IgD-negative memory B cell (primary cell): ENCODE data around the gene CHAF1A. TPM values are rescaled to one million over a fixed set of nuclear protein-coding genes. Genes with fewer than 3 reads are reported as not detected.

Source experiments
- H3K27ac Mint-ChIP-seq, 3 donors: one replicate each; pipeline ENCODE4 v1.8.0; 2020 to 2022; ENCODE audit warnings: mild to moderate bottlenecking in 3 of 3, mixed read lengths in 3 of 3, moderate library complexity in 1 of 3
- H3K27me3 Mint-ChIP-seq: one replicate; pipeline ENCODE4 v1.8.0; 2021; ENCODE audit warnings: mixed read lengths
- H3K36me3 Mint-ChIP-seq: one replicate; pipeline ENCODE4 v1.8.0; 2020; ENCODE audit warnings: mild to moderate bottlenecking, mixed read lengths
- H3K4me1 Mint-ChIP-seq, 3 donors: one replicate each; pipeline ENCODE4 v1.8.0; 2020 to 2022; ENCODE audit warnings: mixed read lengths in 3 of 3, mild to moderate bottlenecking in 1 of 3
- H3K4me3 Mint-ChIP-seq, 4 donors: one replicate each; pipeline ENCODE4 v1.8.0; 2020 to 2022; ENCODE audit warnings: mild to moderate bottlenecking in 4 of 4, mixed read lengths in 4 of 4, moderate library complexity in 3 of 4
- H3K9me3 Mint-ChIP-seq, 3 donors: one replicate each; pipeline ENCODE4 v1.8.0; 2020 to 2021; ENCODE audit warnings: mixed read lengths in 3 of 3, mild to moderate bottlenecking in 1 of 3
- polyA plus RNA-seq: library from polyadenylated mRNA; unstranded; fragments of 300-500 nt; fragmentation: Illumina TruSeq; gene quantifications from one replicate; pipeline ENCODE4 v1.2.3, GENCODE V29; 2021

The CHAF1A gene
- polyA plus RNA-seq, 1 donor from 2014 or later, result 6.9 TPM

DNA sequence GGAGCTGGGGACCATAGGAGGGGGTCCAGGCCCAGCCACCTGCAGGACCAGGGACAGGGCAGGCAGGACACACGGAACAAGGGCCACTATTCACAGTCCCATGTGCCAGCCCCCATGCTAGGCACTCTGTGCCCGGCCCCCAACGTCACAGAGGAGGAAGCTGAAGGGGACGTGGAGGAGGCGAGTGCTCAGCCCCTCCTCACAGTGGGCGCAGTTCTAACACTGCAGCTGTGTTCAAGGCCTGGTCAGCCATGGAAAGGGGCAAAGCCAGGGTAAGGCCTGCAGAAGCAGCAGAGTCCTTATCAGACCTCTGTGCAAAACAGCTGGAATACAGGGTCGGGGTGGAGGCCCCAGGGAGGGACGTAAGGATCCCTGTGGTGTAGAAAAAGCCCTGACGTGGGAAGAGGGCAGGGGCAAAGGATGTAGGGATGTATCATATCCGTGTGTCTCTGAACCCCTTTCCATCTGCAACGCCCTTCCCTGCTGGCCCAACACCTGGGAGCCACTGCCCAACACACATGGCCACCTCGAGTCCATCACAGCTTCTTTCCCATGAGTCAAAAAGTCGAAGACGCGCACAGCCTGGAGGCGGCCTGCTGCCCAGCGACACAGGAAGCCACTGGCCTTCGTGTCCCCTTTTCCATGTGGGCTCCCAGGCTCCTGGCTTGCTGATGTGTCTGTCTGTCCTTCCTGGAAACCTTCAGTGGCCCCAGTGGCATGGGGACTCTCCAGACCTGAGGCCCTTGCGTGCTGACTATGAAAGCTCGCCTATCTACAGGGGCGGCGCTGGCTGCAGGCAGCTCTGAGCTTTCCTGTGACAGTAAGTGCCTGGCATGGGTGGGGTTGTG, 30.1 kb upstream of the CHAF1A start:
- peak overlapping the region in 2 of 4 donors; percentile 17 to 52 for H3K4me3 Mint-ChIP-seq
- no peaks in the 10 kb centered on the region for H3K36me3 Mint-ChIP-seq
- H3K4me1 Mint-ChIP-seq, result peaks cover 37 to 49% (median 40%) of the 10 kb centered on the region in 3 donors
- peak overlapping the region in 1 of 3 donors; percentile 56 for H3K27ac Mint-ChIP-seq
- H3K9me3 Mint-ChIP-seq, result no peaks in the 10 kb centered on the region
- H3K27me3 Mint-ChIP-seq, result peaks cover 2% of the 10 kb centered on the region

DNA sequence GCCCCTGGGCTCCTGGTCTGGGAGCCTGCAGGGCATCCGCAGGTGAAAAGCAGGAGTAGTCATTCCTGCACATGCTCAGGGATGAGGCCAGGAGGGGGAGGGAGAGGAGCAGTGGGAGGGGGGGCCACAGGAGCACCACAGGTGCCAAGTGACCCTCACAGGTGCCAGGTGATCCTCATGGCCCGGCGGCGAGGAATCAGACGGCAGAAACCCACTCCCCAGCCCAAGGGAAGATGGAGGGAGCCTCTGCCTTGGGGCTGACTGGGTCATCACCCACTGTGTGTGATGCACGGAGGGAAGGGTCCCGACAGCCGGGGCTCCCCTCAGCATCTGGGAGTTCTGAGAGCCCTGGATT, 29.4 kb upstream of the CHAF1A start:
- peaks cover 2% of the 10 kb centered on the region for H3K27me3 Mint-ChIP-seq
- H3K36me3 Mint-ChIP-seq, result peaks cover 1% of the 10 kb centered on the region
- peak overlapping the region in 1 of 4 donors; percentile 41 for H3K4me3 Mint-ChIP-seq
- H3K27ac Mint-ChIP-seq, result peak overlapping the region in 1 of 3 donors; percentile 56
- H3K9me3 Mint-ChIP-seq, result no peaks in the 10 kb centered on the region
- H3K4me1 Mint-ChIP-seq, result peaks cover 37 to 48% (median 40%) of the 10 kb centered on the region in 3 donors

DNA sequence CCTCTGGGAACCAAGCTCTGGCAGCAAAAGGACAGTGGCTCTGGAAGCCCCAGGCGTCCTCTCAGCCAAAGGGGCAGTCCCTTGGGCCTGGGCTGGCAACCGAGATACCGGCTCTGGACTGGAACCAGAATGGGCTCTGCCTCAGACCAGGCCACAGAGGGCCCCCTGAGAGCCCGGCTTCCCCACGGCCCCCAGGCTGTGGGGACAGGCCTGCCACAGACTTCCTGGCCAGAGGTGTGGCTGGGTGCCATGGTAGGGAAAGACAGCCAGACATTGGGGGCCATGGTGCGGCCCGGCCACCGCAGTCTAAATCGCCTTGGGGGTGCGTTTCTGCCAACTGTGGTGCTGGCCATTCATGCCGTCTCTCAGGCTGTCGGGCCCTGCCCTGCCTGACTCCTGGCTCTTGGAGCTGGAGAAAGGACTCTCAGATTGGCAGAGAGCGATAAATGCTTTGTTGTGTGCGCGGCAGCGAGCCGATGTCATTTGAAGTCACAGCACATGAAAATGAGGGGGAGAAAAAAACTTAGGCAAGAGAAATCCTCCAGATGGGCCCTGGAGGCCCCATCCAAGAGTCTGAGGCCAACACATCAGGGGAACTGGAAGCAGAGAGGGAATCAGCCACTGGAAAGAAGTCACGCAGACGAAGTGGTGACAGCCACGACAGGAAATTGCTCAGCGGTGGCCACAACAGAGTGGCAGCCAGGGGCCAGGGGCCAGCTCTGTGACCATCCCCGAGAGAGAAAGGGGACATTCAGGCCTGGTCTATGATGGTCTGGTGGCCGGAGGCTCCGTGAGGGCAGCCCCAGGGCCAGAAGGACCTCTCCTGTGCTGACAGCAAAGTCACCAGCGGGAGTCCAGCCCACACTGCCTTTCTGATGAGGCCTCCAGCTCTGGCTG, 28.6 kb upstream of the CHAF1A start:
- H3K4me1 Mint-ChIP-seq, result peaks cover 35 to 47% (median 40%) of the 10 kb centered on the region in 3 donors
- H3K36me3 Mint-ChIP-seq, result peaks cover 1% of the 10 kb centered on the region
- H3K9me3 Mint-ChIP-seq, result no peaks in the 10 kb centered on the region
- H3K4me3 Mint-ChIP-seq, result peak overlapping the region in 3 of 4 donors; percentile 78 to 86 (median 81)
- H3K27ac Mint-ChIP-seq, result peak overlapping the region; percentile 70 to 88 (median 71)
- peaks cover 2% of the 10 kb centered on the region for H3K27me3 Mint-ChIP-seq

DNA sequence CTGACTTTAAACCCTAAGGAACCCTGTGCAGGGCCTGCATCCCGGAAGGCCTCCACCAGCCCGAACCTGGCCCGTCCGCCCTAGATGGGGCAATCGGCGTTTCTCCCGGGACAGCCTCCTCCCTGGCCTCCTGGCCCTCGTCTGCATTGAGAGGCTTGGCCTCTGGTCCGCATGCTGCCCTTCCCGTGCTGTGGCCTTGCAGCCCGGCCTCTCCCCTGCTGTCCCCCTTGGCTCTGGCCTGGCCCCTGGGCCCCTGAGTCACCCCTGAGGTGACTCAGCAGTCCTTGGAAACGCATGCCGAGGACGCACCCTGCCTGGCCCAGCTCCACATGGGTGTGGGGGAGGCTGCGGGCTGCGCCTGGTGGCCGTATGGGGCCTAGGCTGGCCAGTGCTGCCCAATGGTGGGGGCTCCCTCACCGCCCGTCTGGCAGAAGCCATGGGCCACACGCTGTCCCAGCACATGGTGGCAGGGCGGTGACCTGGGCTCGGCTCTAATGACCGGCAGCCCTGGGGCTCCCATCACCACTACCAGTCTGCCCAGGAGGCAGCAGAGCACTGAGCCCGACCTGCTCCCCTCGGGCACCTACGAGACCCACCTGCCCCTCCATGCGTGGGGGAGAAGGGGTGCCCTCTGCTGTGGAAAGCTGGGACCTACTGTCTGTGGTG, 27.8 kb upstream of the CHAF1A start:
- H3K4me3 Mint-ChIP-seq, result peak overlapping the region in 2 of 4 donors; percentile 86 to 92
- H3K4me1 Mint-ChIP-seq, result peaks cover 32 to 48% (median 41%) of the 10 kb centered on the region in 3 donors
- peaks cover 2% of the 10 kb centered on the region for H3K27me3 Mint-ChIP-seq
- peak overlapping the region in 1 of 3 donors; percentile 91 for H3K27ac Mint-ChIP-seq
- H3K36me3 Mint-ChIP-seq, result peaks cover 1% of the 10 kb centered on the region
- H3K9me3 Mint-ChIP-seq, result no peaks in the 10 kb centered on the region

DNA sequence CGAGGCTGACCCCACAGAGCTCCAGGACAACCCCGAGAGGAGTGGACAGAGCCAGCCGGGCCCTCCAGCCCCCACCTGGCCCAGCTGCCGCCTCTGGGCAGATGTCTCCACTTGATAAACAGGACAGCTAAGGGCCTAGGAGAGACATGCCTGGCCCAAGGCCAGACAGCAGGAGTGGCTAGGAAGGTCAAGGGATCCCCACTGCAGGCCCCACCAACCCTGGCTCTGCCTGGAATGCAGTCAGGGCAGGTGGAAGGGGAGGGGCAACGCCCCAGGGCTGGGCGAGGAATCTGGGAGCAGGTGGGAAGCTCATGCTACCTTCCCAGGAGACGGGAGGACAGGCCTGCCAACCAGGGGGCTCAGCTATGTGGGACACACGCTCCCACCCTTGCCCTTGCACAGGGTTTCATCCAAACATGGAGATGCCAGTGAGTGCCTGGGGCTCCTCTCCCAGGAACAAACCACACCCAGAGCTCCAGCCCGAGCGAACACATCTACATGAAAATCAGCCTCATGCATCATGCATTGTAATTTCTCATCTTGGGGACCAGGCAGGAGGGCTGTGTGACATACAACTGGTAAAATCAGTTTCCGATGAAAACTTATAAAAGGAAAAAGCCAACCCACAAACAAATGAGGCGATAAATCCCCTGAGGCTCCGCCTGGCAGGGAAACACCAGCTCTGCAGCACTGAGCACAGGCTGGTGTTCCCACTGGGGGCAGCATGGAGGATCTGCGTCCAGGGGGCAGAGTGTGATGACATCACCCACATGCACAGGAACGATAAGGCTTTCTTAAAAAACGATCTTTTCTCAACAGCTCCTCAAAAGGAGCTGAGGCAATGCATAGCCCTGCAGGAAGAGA, 27.0 kb upstream of the CHAF1A start:
- Mint-ChIP-seq H3K4me3 (peak overlapping the region; percentile 71 to 95 (median 92)), H3K27ac (peak overlapping the region; percentile 67 to 94 (median 91)), H3K9me3 (no peaks in the 10 kb centered on the region), H3K36me3 (peaks cover 1% of the 10 kb centered on the region), H3K4me1 (peaks cover 36 to 56% (median 46%) of the 10 kb centered on the region in 3 donors), H3K27me3 (peaks cover 2% of the 10 kb centered on the region)

DNA sequence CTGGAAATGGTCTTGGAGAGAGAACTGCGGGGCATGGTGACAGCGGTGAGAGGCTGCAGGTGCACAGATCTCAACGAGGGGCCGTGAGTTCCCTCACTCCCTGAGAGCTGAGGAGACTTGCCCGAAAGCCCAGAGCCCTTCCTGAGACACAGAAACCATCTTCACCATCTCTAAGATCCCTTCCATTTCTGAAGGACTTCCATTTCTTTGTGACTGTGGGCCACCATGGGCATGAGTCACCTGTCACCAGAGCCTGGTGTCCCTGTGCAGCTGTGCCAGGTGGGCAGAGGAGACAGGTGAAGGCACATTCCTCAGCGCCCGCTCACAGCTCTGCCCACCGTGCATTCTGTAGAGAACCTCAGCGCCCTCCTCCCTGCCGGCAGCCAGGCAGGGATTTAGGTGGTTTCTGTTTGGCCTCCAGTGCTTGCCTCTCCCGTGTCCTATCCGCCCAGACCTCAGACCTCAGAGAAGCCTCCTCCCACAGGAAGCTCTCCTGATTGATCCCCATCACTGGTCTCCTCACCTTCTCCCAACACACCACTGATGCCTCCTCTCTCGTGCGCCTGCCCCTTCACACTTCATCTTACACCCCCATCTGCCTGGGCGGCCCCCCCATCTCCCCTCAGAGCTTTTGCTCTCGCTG, 26.3 kb upstream of the CHAF1A start:
- Mint-ChIP-seq H3K4me3 (peak overlapping the region; percentile 71 to 95 (median 92)), H3K36me3 (peaks cover 1% of the 10 kb centered on the region), H3K27me3 (peaks cover 2% of the 10 kb centered on the region), H3K27ac (peak overlapping the region; percentile 67 to 94 (median 91)), H3K9me3 (no peaks in the 10 kb centered on the region), H3K4me1 (peaks cover 39 to 55% (median 45%) of the 10 kb centered on the region in 3 donors)

DNA sequence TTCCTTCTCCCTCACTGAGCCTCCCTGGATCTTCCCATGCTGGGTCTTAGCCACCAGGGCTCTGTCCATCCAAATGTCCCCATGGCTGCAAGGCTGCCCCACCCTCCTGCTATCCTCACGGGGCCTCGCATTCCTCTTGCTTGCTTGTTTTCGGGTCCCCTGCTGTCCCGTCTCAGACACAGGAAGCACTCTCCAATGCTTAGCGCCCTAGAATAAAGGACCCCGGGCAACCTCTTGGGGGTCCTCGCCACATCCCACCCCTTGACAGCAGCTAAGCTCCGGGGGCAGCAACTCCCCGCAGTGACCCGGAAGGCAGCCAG, 25.8 kb upstream of the CHAF1A start:
- Mint-ChIP-seq H3K27ac (peak overlapping the region; percentile 24 to 94 (median 67)), H3K4me3 (peak overlapping the region in 3 of 4 donors; percentile 92 to 95 (median 93)), H3K27me3 (peaks cover 2% of the 10 kb centered on the region), H3K36me3 (peaks cover 1% of the 10 kb centered on the region), H3K9me3 (no peaks in the 10 kb centered on the region), H3K4me1 (peaks cover 40 to 53% (median 49%) of the 10 kb centered on the region in 3 donors)

DNA sequence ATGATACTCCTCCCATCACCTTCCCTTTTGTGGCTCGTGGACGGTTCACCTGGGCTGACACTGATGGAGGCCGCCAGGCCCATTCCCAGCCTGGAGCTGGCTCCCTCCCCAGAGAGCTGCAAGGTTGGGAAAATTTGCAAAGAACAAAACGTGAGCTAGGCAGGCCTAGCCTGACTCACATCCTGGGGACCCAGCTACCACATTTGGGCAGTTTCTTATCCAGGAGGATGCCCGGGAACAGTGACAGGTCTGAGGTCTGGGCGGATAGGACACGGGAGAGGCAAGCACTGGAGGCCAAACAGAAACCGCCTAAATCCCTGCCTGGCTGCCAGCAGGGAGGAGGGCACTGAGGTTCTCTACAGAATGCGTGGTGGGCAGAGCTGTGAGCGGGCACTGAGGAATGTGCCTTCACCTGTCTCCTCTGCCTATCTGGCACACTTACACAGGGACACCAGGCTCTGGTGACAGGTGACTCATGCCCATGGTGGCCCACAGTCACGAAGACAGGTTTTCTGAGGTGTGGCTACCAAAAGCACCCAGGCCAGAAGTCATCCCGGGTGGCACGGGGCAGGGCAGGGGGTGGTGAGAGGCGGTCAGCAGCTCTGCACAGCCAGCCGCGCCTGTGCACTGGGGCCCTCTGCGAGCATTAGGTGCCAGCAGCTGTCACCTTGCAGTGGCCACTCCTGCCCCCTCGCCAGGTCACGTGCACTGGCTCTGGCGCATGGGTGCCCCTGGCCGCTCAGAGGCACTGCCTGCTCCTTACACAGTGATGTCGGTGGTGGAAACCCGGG, 25.3 kb upstream of the CHAF1A start:
- Mint-ChIP-seq H3K36me3 (peaks cover 1% of the 10 kb centered on the region), H3K4me3 (peak overlapping the region in 3 of 4 donors; percentile 46 to 93 (median 92)), H3K9me3 (no peaks in the 10 kb centered on the region), H3K27me3 (peaks cover 2% of the 10 kb centered on the region), H3K27ac (peak overlapping the region; percentile 23 to 94 (median 24)), H3K4me1 (peaks cover 44 to 55% (median 53%) of the 10 kb centered on the region in 3 donors)

DNA sequence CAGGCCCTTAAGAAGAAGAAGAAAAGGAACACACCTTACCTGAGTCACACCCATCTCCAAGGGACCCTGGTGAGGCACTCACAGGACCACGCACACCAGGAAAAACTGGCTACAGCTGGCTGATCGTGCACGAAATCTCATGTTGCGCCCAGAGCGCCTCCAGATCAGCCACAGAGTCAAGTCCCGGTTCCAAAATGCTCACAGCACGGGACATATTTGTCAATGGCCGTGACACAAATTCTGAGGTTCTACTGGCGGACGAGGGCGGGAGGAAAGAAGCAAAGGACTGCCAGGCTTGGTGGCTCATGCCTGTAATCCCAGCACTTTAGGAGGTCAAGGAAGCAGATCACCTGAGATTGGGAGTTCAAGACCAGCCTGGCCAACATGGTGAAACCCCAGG, 23.6 kb upstream of the CHAF1A start:
- Mint-ChIP-seq H3K27ac (peak overlapping the region; percentile 81 to 98 (median 98)), H3K27me3 (peaks cover 2% of the 10 kb centered on the region), H3K4me3 (peak overlapping the region; percentile 60 to 96 (median 84)), H3K9me3 (no peaks in the 10 kb centered on the region), H3K36me3 (peaks cover 1% of the 10 kb centered on the region), H3K4me1 (peaks cover 42 to 54% (median 52%) of the 10 kb centered on the region in 3 donors)

DNA sequence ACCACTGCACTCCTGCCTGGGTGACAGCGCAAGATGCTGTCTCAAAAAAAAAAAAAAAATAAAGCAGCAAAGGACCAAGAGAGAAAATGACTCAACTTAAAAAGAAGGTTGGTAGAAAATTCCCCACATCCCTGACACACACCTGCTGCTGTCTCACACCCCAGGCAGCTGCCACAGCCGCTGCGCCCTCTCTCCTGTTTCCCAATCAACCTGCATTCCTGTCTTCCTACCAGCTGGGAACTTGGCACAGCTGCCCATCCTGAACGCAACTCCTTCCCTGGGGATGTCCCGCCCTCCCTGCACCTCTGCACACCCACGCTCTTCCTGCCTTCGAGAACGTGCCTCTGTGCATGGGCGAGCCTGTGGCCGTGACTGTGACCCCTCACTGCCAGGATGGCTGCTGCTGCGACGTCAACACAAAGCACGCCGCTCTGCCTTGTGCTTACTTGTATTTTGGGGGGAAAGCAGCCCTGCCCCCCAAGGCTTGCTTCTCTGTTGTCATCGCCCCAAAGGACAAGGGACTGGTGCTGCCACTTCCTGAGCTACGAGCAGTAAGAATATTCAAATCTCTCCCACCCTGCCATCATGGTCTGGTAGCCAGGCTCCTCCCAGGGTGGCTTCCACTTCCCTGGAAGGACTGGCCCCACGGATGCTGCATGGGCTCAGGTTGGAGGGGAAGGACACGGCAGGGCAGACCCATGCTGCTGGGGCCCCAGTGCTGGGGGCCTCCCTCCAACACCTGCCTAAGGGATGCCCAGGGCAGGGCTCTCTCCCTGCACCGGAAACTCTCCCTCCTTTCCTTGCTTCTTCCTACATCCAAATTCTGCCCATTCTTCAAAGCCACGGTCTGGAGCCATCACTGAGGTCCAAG, 22.8 kb upstream of the CHAF1A start:
- Mint-ChIP-seq H3K4me3 (peak overlapping the region; percentile 60 to 96 (median 84)), H3K9me3 (no peaks in the 10 kb centered on the region), H3K27me3 (peaks cover 2% of the 10 kb centered on the region), H3K36me3 (peaks cover 1% of the 10 kb centered on the region), H3K4me1 (peaks cover 39 to 53% (median 51%) of the 10 kb centered on the region in 3 donors), H3K27ac (peak overlapping the region; percentile 81 to 98 (median 98))

DNA sequence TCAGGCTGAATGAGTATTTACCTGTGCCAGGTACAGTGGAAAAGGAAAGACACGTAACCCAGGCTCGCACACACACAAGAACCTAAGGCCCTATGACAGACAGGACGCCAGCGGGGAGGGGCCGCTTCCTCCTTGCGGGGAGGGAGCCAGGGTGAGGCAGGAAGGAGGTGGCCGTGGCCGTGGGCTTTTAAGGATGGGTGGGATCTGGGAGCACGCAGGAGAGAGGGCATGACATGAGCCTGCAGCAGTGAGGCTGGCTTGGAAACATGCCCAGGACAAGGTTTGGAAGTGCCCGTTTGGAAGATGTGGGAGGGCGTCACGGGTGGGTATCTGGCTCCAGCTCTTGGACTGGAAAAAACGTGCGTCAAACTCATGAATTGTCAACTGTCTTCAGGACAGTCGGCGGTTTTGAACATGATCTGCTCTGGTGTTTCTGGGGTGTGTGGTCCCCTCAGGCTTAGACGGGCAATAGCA, 22.1 kb upstream of the CHAF1A start:
- Mint-ChIP-seq H3K9me3 (no peaks in the 10 kb centered on the region), H3K27me3 (peaks cover 2% of the 10 kb centered on the region), H3K36me3 (peaks cover 1% of the 10 kb centered on the region), H3K4me1 (peaks cover 38 to 53% (median 52%) of the 10 kb centered on the region in 3 donors), H3K4me3 (peak overlapping the region; percentile 60 to 96 (median 84)), H3K27ac (peak overlapping the region; percentile 81 to 98 (median 98))
